GM23248 (cell line): ENCODE measurements around the gene GRID2.

Experiments
- EZH2 ChIP-seq: fragments of 200-600 bp; sonication (generic); IDR thresholded peaks from 2 replicates; pipeline ENCODE4 v1.6.1; 2018; ENCODE audit warnings: antibody characterized with exemption, mild to moderate bottlenecking; ENCODE audit not compliant: insufficient read depth, poor library complexity, severe bottlenecking
- EZH2phosphoT487 ChIP-seq: fragments of 200-600 bp; sonication (generic); IDR thresholded peaks from 2 replicates; pipeline ENCODE4 v1.6.1; 2018; ENCODE audit warnings: antibody characterized with exemption, moderate library complexity, mild to moderate bottlenecking, low read depth; ENCODE audit not compliant: insufficient read depth

GRCh38 chr4:93751411-93751810 is 1447.6 kb downstream of the GRID2 start:
- TF ChIP-seq EZH2 (no peak), EZH2phosphoT487 (no peak)
